Prostate gland (tissue), 2 donors: Measurements from ENCODE around the gene SH3PXD2B. TPM values are rescaled to one million over a fixed set of nuclear protein-coding genes. Genes with fewer than 3 reads are reported as not detected.

Experiments
- DNase-seq: peaks from one replicate; pipeline ENCODE4 v3.0.0-alpha.2; 2019; ENCODE audit warnings: low spot score
- H3K27ac ChIP-seq, 2 donors: fragments of 200-600 bp; sonication (generic); 2 replicates each; pipeline ENCODE4 v1.5.1; 2017 to 2019
- H3K27me3 ChIP-seq: fragments of 200-600 bp; sonication (generic); replicated peaks from 2 replicates; pipeline ENCODE4 v1.5.1; 2019; ENCODE audit not compliant: insufficient read depth
- H3K36me3 ChIP-seq, 2 donors: fragments of 200-600 bp; sonication (generic); 1 replicate in 1 of 2; 2 replicates in 1 of 2; pipeline versions ENCODE4 v1.5.1 to v1.8.1; 2017 to 2019
- H3K4me1 ChIP-seq: fragments of 200-600 bp; sonication (generic); replicated peaks from 2 replicates; pipeline ENCODE4 v1.5.1; 2019
- H3K4me3 ChIP-seq, 2 donors: fragments of 200-600 bp; sonication (generic); 2 replicates each; pipeline ENCODE4 v1.5.1; 2017 to 2019
- H3K9me3 ChIP-seq: fragments of 200-600 bp; sonication (generic); 2 replicates; pipeline ENCODE4 v1.5.1; 2017
- POLR2A ChIP-seq: fragments of 450-650 bp; IDR thresholded peaks from one replicate; pipeline ENCODE4 v1.6.1; 2016; ENCODE audit warnings: antibody characterized with exemption, mild to moderate bottlenecking
- POLR2AphosphoS5 ChIP-seq: sonication (generic); formaldehyde crosslinking; IDR thresholded peaks from one replicate; pipeline ENCODE4 v1.6.1; 2017; ENCODE audit warnings: antibody characterized with exemption
- WGBS: methylation state at CpG from one replicate; pipeline ENCODE4 v1.1.5; 2018; 5-methylcytosine and 5-hydroxymethylcytosine counted together
- intact Hi-C: fragments of 100-400 bp; cut with DNase I; formaldehyde crosslinking; loops from one replicate; pipeline ENCODE4 v1.14.2; 2022
- total RNA-seq, 2 donors: library from RNA; depleted of rRNA; stranded (reverse); fragments of >200 nt; gene quantifications; one replicate each; pipeline ENCODE4 v1.1.0, GENCODE V29; 2016
- TF ChIP-seq, protein P1 (sequence below), 4 experiments: fragments of 200-600 bp in 2 of 4; fragments of 450-650 bp in 2 of 4; sonication (generic) in 2 of 4; IDR thresholded peaks; 1 replicate in 3 of 4; 2 replicates in 1 of 4; pipeline ENCODE4 v1.5.1; 2016 to 2019; ENCODE audit warnings: antibody characterized with exemption in 4 of 4, mild to moderate bottlenecking in 2 of 4, moderate library complexity in 2 of 4

SH3PXD2B gene
- total RNA-seq, 2 donors from 2014 or later: 15.8 to 38.0 TPM

DNA sequence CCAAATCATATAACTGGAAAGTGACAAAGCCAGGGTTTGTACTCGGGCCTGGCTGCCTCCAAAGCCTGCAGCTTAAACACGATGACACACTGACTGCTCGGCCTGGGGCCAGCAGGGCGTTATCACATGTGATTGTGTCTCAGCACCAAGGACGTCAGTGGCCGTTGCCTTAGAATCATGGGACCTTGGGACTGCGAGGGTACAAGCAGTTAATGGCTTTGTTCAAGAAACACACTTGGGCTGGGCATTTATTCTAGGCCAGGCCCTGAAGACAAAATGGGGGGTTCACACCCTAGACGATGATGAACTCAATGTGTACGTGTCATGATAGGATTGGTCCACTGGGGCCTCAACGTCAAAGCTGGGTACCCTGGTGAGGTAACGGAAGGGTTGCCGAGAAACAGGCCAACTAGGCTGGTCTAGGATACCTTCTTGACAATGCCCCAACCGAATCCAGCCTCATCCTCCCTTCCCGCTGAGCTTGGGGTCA, 13.0 kb downstream of the SH3PXD2B start:
- Histone ChIP-seq H3K9me3 (no peaks in the 10 kb centered on the region), H3K27me3 (no peaks in the 10 kb centered on the region), H3K4me3 (no peak overlapping the region), H3K4me1 (peaks cover 4% of the 10 kb centered on the region), H3K27ac (no peak overlapping the region), H3K36me3 (no peaks in the 10 kb centered on the region)
- DNase-seq: no peak
- intact Hi-C loops: no loop called here
- TF ChIP-seq POLR2AphosphoS5 (no peak), POLR2A (no peak)
- TF ChIP-seq, protein P1, sequence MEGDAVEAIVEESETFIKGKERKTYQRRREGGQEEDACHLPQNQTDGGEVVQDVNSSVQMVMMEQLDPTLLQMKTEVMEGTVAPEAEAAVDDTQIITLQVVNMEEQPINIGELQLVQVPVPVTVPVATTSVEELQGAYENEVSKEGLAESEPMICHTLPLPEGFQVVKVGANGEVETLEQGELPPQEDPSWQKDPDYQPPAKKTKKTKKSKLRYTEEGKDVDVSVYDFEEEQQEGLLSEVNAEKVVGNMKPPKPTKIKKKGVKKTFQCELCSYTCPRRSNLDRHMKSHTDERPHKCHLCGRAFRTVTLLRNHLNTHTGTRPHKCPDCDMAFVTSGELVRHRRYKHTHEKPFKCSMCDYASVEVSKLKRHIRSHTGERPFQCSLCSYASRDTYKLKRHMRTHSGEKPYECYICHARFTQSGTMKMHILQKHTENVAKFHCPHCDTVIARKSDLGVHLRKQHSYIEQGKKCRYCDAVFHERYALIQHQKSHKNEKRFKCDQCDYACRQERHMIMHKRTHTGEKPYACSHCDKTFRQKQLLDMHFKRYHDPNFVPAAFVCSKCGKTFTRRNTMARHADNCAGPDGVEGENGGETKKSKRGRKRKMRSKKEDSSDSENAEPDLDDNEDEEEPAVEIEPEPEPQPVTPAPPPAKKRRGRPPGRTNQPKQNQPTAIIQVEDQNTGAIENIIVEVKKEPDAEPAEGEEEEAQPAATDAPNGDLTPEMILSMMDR (IDR thresholded peaks at IDR 0.05): no peak
- WGBS: 92% methylated on average over 14 of the region's 14 CpGs

DNA sequence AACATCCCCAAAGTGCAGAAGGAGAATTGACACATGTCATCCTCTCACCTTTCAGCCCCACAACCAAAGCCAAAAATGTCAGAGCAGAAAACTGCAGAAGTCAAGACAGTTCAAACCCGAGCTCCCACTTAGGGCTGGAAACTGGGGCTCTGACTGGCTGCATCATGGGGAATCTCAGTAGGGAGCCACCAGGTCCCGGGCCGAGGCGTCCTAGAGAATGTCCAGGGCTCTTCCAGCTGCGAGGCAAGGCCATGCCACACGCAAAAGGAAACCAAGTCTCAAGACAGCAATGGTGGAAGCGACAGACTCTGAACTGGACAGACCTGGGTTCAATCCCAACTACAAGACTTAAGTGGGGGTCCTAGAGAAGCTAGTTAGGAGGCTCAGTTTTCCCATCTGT, 13.8 kb downstream of the SH3PXD2B start:
- H3K27me3 ChIP-seq: no peaks in the 10 kb centered on the region
- no peak overlapping the region for H3K27ac ChIP-seq
- DNase-seq: no peak
- H3K4me1 ChIP-seq: no peaks in the 10 kb centered on the region
- no peak overlapping the region for H3K4me3 ChIP-seq
- TF ChIP-seq, protein P1 (IDR thresholded peaks at IDR 0.05): no peak
- TF ChIP-seq POLR2AphosphoS5 (no peak), POLR2A (no peak)
- H3K36me3 ChIP-seq: no peaks in the 10 kb centered on the region
- 96% methylated on average over 7 of the region's 7 CpGs for WGBS
- intact Hi-C loops: no loop called here
- no peaks in the 10 kb centered on the region for H3K9me3 ChIP-seq

DNA sequence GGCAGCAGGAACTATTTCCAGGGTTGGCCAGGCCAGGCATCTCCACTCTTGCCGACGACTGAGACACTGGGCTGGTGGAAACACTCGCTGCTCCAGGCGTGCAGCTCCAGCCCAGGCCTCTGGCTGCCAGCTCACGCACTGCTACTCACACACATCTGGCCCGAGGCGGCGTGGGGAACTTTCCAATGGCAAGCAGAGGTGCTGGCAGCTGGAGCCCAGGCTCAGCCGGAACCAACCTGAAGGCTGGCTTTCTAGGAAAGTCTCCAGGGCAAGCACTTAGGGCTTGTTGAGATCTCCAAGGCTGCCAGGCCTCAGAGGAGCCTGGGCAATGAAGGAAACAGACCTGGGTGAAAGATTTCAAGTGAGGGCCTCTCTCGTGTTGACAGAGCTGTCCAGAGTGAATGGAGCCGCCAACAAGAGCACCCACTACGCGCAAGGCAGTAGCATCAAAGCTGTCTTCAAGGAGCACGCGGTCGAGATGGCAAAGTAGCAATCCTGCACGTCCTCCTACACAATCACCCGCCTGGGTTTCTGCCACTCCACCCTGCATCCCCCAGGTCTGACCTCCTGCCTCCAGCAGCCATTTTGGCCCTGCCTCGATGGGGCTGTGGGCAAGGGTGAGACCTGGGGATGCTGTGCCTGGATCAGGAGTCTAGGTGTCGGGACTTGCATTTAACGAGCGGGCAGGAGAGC, 14.4 kb downstream of the SH3PXD2B start:
- Histone ChIP-seq H3K27me3 (no peaks in the 10 kb centered on the region), H3K4me3 (no peak overlapping the region), H3K36me3 (no peaks in the 10 kb centered on the region), H3K4me1 (no peaks in the 10 kb centered on the region), H3K27ac (no peak overlapping the region), H3K9me3 (no peaks in the 10 kb centered on the region)
- no peak for DNase-seq
- WGBS: 80% methylated on average over 22 of the region's 22 CpGs
- TF ChIP-seq POLR2A: no peak
- no peak for TF ChIP-seq POLR2AphosphoS5
- TF ChIP-seq, protein P1 (IDR thresholded peaks at IDR 0.05): no peak
- intact Hi-C loops: no loop called here

DNA sequence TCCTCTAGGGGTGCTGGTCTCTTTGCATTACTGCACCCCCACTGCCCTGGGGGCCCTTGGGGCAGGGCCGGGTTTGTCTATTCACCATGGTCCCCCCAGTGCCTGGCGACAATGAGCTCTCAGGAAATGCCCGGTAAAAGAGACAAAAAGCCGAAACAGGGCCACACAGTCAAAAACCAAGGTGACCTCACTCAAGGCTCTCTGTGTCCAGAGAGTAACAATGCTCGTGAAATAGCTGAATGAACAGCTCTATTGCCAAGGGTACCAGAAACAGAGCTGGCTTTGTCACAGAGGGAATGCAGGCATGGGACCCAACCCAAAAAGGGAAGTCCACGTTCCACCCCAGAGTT, 16.0 kb downstream of the SH3PXD2B start:
- Histone ChIP-seq H3K4me3 (no peak overlapping the region), H3K36me3 (no peaks in the 10 kb centered on the region), H3K9me3 (no peaks in the 10 kb centered on the region), H3K4me1 (no peaks in the 10 kb centered on the region), H3K27me3 (no peaks in the 10 kb centered on the region), H3K27ac (peak overlapping the region; percentile 33 to 44)
- DNase-seq: no peak
- intact Hi-C loops: no loop called here
- TF ChIP-seq, protein P1 (IDR thresholded peaks at IDR 0.05): no peak
- TF ChIP-seq POLR2A (no peak), POLR2AphosphoS5 (no peak)
- WGBS: 49% methylated on average over 6 of the region's 6 CpGs
